K562 (cell line): ENCODE measurements around the gene ATP9A. TPM values are rescaled to one million over a fixed set of nuclear protein-coding genes. Genes with fewer than 3 reads are reported as not detected.

Experiments used
- ATAC-seq: fragments of 200-7000 bp; cut with Tn5 transposase; 3 replicates; pipeline ENCODE4 v1.9.1; 2020; ENCODE audit warnings: moderate library complexity
- BruUV-seq: library from RNA; stranded (reverse); fragments of 400-500 nt; replicated peaks from 2 replicates; lab custom pipeline; 2021; lab: Mats Ljungman, UMichigan
- CTCF ChIA-PET: fragments of 300-600 bp; formaldehyde crosslinking; extraction: SDS; loops from one replicate; lab custom pipeline; 2021; ENCODE audit warnings: low intra/inter-chr PET ratio; lab: Yijun Ruan, JAX
- POLR2A ChIA-PET: fragments of 300-600, 350-650 bp; sonication (Branson Sonifier 250); formaldehyde crosslinking; extraction: SDS; loops from one replicate; lab custom pipeline; 2021; ENCODE audit warnings: antibody characterized with exemption, inconsistent platforms; lab: Yijun Ruan, JAX
- DNase-seq, 4 experiments: peaks; one replicate each; pipeline versions ENCODE4 v3.0.0 to v3.0.0-alpha.2; 2011 to 2018; ENCODE audit warnings: low spot score in 3 of 4, mixed read lengths in 3 of 4; ENCODE audit errors: extremely low read depth in 1 of 4
- FAIRE-seq: peaks from 2 replicates; lab custom pipeline; 2011; peaks lifted over from hg19 to GRCh38; lab: Jason Lieb, UNC
- H2AFZ ChIP-seq: 2 replicates; pipeline ENCODE4 v1.6.0; 2011; ENCODE audit warnings: low read depth, low read length, control low read depth, inconsistent platforms
- H3K27ac ChIP-seq: fragments of 200-600 bp; 3 replicates; pipeline ENCODE4 v1.8.0; 2011; ENCODE audit warnings: low read depth, mild to moderate bottlenecking, control low read depth, inconsistent platforms, low read length, moderate library complexity, mixed read lengths; ENCODE audit errors: extremely low read depth
- H3K27me3 ChIP-seq, 2 experiments: fragments of 300-600 bp in 1 of 2; 2 replicates in 1 of 2; 3 replicates in 1 of 2; pipeline versions ENCODE4 v1.6.0 to v1.8.0; 2011; ENCODE audit warnings: inconsistent platforms in 2 of 2, low read length in 2 of 2, mild to moderate bottlenecking in 1 of 2, mixed read lengths in 1 of 2, moderate library complexity in 1 of 2; ENCODE audit not compliant: control insufficient read depth in 2 of 2, insufficient read depth in 2 of 2
- H3K36me3 ChIP-seq: fragments of 300-600 bp; 3 replicates; pipeline ENCODE4 v1.8.0; 2011; ENCODE audit warnings: mild to moderate bottlenecking, low read length, inconsistent platforms; ENCODE audit not compliant: control insufficient read depth, insufficient read depth
- H3K4me1 ChIP-seq, 2 experiments: fragments of 200-600 bp in 1 of 2; replicated peaks in 1 of 2; 2 replicates in 1 of 2; 3 replicates in 1 of 2; pipeline versions ENCODE4 v1.5.1 to v1.8.0; 2011; ENCODE audit warnings: inconsistent platforms in 2 of 2, low read length in 2 of 2, mild to moderate bottlenecking in 1 of 2, mixed read lengths in 1 of 2, moderate library complexity in 1 of 2; ENCODE audit not compliant: control insufficient read depth in 2 of 2, insufficient read depth in 2 of 2
- H3K4me2 ChIP-seq: 2 replicates; pipeline ENCODE4 v1.6.1; 2011; ENCODE audit warnings: low read length, control low read depth, inconsistent platforms, mixed read lengths; ENCODE audit not compliant: insufficient read depth
- H3K4me3 ChIP-seq: fragments of 200-600 bp; sonication (generic), shearing (Covaris generic); 2 replicates; pipeline ENCODE4 v1.5.1; 2016; ENCODE audit warnings: control low read depth, inconsistent platforms
- H3K79me2 ChIP-seq: fragments of 200-600 bp; 3 replicates; pipeline ENCODE4 v1.8.0; 2011; ENCODE audit warnings: low read length, inconsistent platforms; ENCODE audit not compliant: control insufficient read depth, insufficient read depth
- H3K9ac ChIP-seq, 2 experiments: 2 replicates each; pipeline versions ENCODE4 v1.6.0 to v1.6.1; 2011; ENCODE audit warnings: low read depth in 2 of 2, low read length in 2 of 2, control low read depth in 1 of 2, inconsistent platforms in 1 of 2, mild to moderate bottlenecking in 1 of 2, mixed read lengths in 1 of 2; ENCODE audit not compliant: insufficient read depth in 1 of 2
- H3K9me1 ChIP-seq: one replicate; pipeline ENCODE4 v1.6.0; 2011; ENCODE audit warnings: inconsistent platforms, mild to moderate bottlenecking, low read length, moderate library complexity; ENCODE audit not compliant: control insufficient read depth, insufficient read depth
- H3K9me3 ChIP-seq: replicated peaks from 2 replicates; pipeline ENCODE4 v1.5.1; 2011; ENCODE audit warnings: low read depth, low read length, inconsistent platforms; ENCODE audit not compliant: control insufficient read depth, insufficient read depth
- H4K20me1 ChIP-seq: replicated peaks from 2 replicates; pipeline ENCODE4 v1.6.1; 2011; ENCODE audit warnings: low read length, inconsistent platforms, mixed read lengths; ENCODE audit not compliant: control insufficient read depth, insufficient read depth
- BCOR ChIP-seq: fragments of 450-650 bp; IDR thresholded peaks from 2 replicates; pipeline ENCODE4 v1.6.1; 2016
- KDM1A ChIP-seq, 2 experiments: fragments of 450-650 bp; IDR thresholded peaks; 2 replicates each; pipeline ENCODE4 v1.6.1; 2016; ENCODE audit warnings: mild to moderate bottlenecking in 2 of 2
- RB1 ChIP-seq: fragments of 450-650 bp; IDR thresholded peaks from 2 replicates; pipeline ENCODE4 v1.6.1; 2017; ENCODE audit warnings: low read depth, mild to moderate bottlenecking
- RBM25 ChIP-seq: fragments of 200-400 bp; formaldehyde crosslinking; IDR thresholded peaks from 2 replicates; pipeline ENCODE4 v1.6.1; 2018; ENCODE audit warnings: low read length, low read depth, moderate library complexity; ENCODE audit not compliant: severe bottlenecking
- ZFP36 ChIP-seq: fragments of 150-350 bp; IDR thresholded peaks from 2 replicates; pipeline ENCODE4 v1.6.1; 2018; ENCODE audit warnings: low read length, low read depth; ENCODE audit not compliant: partially characterized antibody
- WGBS: fragments of 100-300 bp; shearing (Covaris generic); methylation state at CpG from one replicate; pipeline ENCODE4 v1.1.6; 2016; ENCODE audit warnings: low coverage, mixed read lengths; ENCODE audit not compliant: insufficient coverage; ENCODE audit errors: missing lambda C conversion rate; 5-methylcytosine and 5-hydroxymethylcytosine counted together
- in situ Hi-C: fragments of 300-500 bp; cut with MboI; formaldehyde crosslinking; loops from 4 replicates; pipeline ENCODE4 v1.15.0; 2018; ENCODE audit warnings: inconsistent platforms, mixed read lengths
- intact Hi-C: fragments of 100-400 bp; cut with micrococcal nuclease; formaldehyde crosslinking; loops from 2 replicates; pipeline ENCODE4 v1.14.2; 2022
- polyA plus RNA-seq, 8 experiments: library from polyadenylated mRNA; depleted of rRNA in 4 of 8; stranded (reverse) in 5 of 8; unstranded in 3 of 8; fragments of >200 nt; fragmentation: Nextera tagmentation in 2 of 8; fragmentation: Illumina TruSeq in 1 of 8; extraction: Ambion mirVana in 2 of 8; extraction: Trizol in 1 of 8; gene quantifications; 2 replicates each; pipeline versions ENCODE4 v1.2.1 to v1.2.3, GENCODE V29; 2011 to 2014; ENCODE audit warnings: inconsistent platforms in 1 of 8, missing spikeins in 1 of 8
- total RNA-seq, 7 experiments: library from RNA; depleted of rRNA in 6 of 7; stranded (reverse); fragments of >200 nt in 6 of 7; fragmentation: Illumina TruSeq in 2 of 7; extraction: Trizol in 2 of 7; gene quantifications; 2 replicates each; pipeline versions ENCODE4 v1.2.1 to v1.2.3, GENCODE V29; 2011 to 2021; ENCODE audit warnings: low replicate concordance in 1 of 7

The ATP9A gene
- total and polyA plus RNA-seq, 9 of the 15 experiments (the other 6 are each of a cell fraction or from before 2014, with no cell fraction given): 0.18 to 0.62 (median 0.29) TPM

- intact Hi-C loops: no loop called here
- in situ Hi-C loops: no loop called here
- Histone ChIP-seq H3K4me3 (no peak overlapping the region), H3K4me2 (no peak overlapping the region), H3K9me3 (no peaks in the 10 kb centered on the region; the same call in 1 of the 2 replicates), H3K9ac (no peak overlapping the region), H3K27ac (no peak overlapping the region), H2AFZ (no peak overlapping the region), H3K36me3 (no peaks in the 10 kb centered on the region), H3K9me1 (no peaks in the 10 kb centered on the region), H4K20me1 (peaks cover 6% of the 10 kb centered on the region), H3K79me2 (no peaks in the 10 kb centered on the region)
- WGBS: 56% methylated on average over 4 of the region's 4 CpGs
- ChIA-PET CTCF (no interaction called here), POLR2A (no interaction called here)
- no TSS peak for BruUV-seq
- FAIRE-seq (no peak), ATAC-seq (no peak)
- TF ChIP-seq RB1 (no peak), RBM25 (peak; percentile 64), ZFP36 (peak; percentile 76), KDM1A (IDR thresholded peaks at IDR 0.05) (peak; percentile 37 to 56; a peak in 3 of 4 replicates), BCOR (peak; percentile 54; the same call in 1 of the 2 replicates)
- TF ChIP-seq, all 486 proteins: peak for 4
- Histone ChIP-seq H3K27me3 (peaks cover 9 to 15% of the 10 kb centered on the region in 2 experiments; a peak in 4 of 5 replicates), H3K4me1 (peaks cover 26 to 35% of the 10 kb centered on the region in 2 experiments)
- DNase-seq: no peak
Observed at GRCh38 chr20:51566594-51566993, 201.6 kb downstream of the ATP9A start.
